ENCODE measurements around the gene PLXNA4.

GRCh38 chr7:132114411-132114810 lies 461.9 kb downstream of the PLXNA4 start:
- TF ChIP-seq GATA2 (IDR thresholded peaks at IDR 0.05; ENCODE audit: low read depth, low read length) (no peak), GATA3 (IDR thresholded peaks at IDR 0.05; ENCODE audit: low read depth, low read length) (no peak)

Measured in SH-SY5Y (cell line).